HG02973 (cell line): Measurements from ENCODE around the gene KLHL3.

ENCODE experiments used
- ATAC-seq: cut with Tn5 transposase; IDR thresholded peaks from one replicate; pipeline ENCODE4 v1.9.1; 2021; ENCODE audit warnings: moderate library complexity; ENCODE audit not compliant: unreplicated experiment

Gene KLHL3

GRCh38 chr5:137583129-137583528, 152.8 kb downstream of the KLHL3 start:
- ATAC-seq = no peak

GRCh38 chr5:137582218-137582617, 153.7 kb downstream of the KLHL3 start:
- no peak for ATAC-seq

DNA sequence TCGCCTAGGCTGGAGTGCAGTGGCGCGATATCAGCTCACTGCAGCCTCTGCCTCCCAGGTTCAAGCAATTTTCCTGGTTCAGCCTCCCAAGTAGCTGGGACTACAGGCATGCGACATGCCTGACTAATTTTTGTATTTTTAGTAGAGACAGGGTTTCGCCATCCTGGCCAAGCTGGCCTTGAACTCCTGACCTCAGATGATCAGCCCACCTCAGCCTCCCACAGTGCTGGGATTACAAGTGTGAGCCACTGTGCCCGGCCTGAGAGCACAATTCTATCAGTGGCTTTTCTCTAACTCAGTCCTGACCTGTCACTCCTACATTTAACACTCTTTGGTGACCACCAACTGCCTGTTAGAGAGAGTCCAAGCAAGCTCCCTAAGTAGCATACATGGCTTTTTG, 154.1 kb downstream of the KLHL3 start:
- ATAC-seq = no peak

GRCh38 chr5:137580030-137580429, 155.9 kb downstream of the KLHL3 start:
- ATAC-seq = no peak

GRCh38 chr5:137575847-137576246, 160.0 kb downstream of the KLHL3 start:
- no peak for ATAC-seq

DNA sequence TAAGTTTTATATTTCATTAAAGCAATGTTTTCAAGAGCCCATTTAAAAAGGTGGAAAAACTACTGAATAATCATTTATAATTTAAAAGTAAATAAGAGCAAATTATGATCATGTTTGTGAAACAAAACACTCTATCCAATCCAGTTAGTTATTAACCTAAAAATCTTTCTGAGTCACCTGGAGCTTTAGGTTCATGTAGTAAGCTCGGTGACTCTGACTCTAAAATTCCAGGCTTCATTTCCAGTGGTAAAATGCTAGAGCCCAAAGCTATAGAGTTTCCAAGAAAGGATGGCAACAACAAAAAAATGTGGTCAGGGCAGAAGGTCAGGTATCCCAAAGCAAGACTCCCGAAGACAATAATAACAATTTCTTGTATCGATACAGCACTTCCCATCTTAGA, 160.7 kb downstream of the KLHL3 start:
- ATAC-seq = no peak

DNA sequence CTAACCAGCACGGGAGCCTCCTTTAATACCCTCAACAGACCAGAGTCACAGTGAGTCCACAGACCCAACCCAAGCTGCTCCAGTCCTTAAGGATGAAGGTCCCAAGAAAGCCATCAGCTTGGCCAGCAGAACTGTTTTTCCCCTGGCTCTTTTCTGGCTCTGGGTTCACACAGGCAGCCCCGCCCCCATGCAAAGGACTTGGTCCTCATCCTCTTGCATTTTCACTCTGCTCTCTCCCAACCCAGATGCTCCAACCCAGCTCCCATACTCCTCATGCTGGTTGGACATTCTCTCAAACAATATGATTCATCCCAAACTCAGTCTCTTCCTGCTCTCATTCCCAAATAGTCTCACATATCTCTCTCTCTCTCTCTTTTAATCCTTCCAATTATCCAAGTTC, 162.5 kb downstream of the KLHL3 start:
- no peak for ATAC-seq

DNA sequence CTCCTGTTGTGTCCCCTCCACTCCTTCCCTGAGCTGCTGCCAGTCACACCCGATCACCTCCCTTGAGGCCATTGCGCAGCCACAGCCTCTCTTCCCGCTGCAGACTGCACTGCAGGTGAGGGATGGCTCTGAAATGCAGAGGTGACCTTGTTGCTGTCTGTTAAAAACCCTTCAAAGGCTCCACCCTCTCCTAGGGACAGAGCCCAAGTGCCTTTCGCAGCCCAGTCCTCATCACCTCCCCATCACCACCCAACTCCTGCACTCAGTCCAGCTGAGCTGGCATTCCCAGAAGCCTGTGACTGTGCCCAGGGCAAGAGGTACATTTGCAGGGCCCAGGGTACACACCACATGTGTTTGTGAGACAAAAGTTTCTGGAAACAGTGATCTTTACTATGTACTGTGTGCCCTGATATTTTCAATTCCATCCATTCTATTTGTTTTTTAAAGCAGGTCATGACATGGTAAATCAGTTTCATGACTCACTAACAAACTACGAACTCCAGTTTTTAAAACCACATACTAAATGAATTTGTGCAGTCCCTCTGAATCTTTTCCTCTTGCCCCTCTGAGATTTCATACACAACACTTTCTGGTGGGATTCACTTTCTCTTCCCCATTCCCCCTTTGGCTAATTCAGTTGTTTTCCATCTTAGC, 163.7 kb downstream of the KLHL3 start:
- ATAC-seq = no peak

DNA sequence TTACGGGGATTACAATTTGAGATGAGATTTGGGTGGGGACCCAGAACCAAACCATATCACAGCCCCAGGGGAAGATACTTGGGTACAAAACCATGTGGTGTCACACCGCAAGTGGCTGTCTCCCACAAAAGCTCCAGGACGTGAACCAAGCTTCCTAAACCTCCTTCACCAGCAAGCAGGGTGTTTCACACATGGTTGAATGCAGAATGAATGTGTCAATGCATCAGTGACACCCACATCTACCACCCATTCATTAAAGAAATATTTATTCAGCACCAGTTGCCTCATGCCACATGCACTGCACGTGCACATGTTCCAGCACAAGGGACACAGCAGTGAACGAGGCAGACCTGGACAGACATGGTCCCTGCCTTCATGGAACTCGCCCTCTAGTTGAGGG, 165.8 kb downstream of the KLHL3 start:
- ATAC-seq = no peak
